ENCODE measurements around the gene PTK7. TPM values are rescaled to one million over a fixed set of nuclear protein-coding genes. Genes with fewer than 3 reads are reported as not detected.

Gene PTK7
- total RNA-seq, 1 experiment from 2014 or later = 66.0 TPM

GRCh38 chr6:43052225-43052841, 23.8 kb upstream of the PTK7 start:
- Mint-ChIP-seq H3K4me3 (ENCODE audit: low read depth, unreplicated experiment) (peak overlapping the region; percentile 97), H3K4me1 (ENCODE audit: low read depth, unreplicated experiment) (peaks cover 13% of the 10 kb centered on the region), H3K27ac (ENCODE audit: unreplicated experiment) (peak overlapping the region; percentile 88), H3K9me3 (ENCODE audit: low read depth, unreplicated experiment) (no peaks in the 10 kb centered on the region), H3K36me3 (ENCODE audit: insufficient read depth, unreplicated experiment) (peaks cover 62% of the 10 kb centered on the region), H3K27me3 (ENCODE audit: unreplicated experiment) (no peaks in the 10 kb centered on the region)
- no peak for TF ChIP-seq CTCF (IDR thresholded peaks at IDR 0.05; ENCODE audit: unreplicated experiment)
- CTCF ChIA-PET = no interaction called here
- intact Hi-C loops (cut with micrococcal nuclease; ENCODE audit: unreplicated experiment) = no loop called here
- no TSS peak for BruUV-seq (replicated peaks)
- DNase-seq = no peak

GRCh38 chr6:43052842-43053544, 23.1 kb upstream of the PTK7 start:
- H3K27me3 Mint-ChIP-seq (ENCODE audit: unreplicated experiment) = no peaks in the 10 kb centered on the region
- H3K36me3 Mint-ChIP-seq (ENCODE audit: insufficient read depth, unreplicated experiment) = peaks cover 63% of the 10 kb centered on the region
- peak overlapping the region; percentile 88 for H3K27ac Mint-ChIP-seq (ENCODE audit: unreplicated experiment)
- CTCF ChIA-PET = interaction anchor here (0.6 to 1.0 kb wide), 5 partner anchors 39 to 374 kb away, joined by 3 to 5 read pairs (median 3); partner anchors contain the start of genes ABCC10, KLHDC3, MEA1 and PPP2R5D
- TF ChIP-seq CTCF (IDR thresholded peaks at IDR 0.05; ENCODE audit: unreplicated experiment) = no peak
- no peaks in the 10 kb centered on the region for H3K9me3 Mint-ChIP-seq (ENCODE audit: low read depth, unreplicated experiment)
- TSS peak; percentile 14 for BruUV-seq (replicated peaks)
- peak overlapping the region; percentile 97 for H3K4me3 Mint-ChIP-seq (ENCODE audit: low read depth, unreplicated experiment)
- intact Hi-C loops (cut with micrococcal nuclease; ENCODE audit: unreplicated experiment) = no loop called here
- peaks cover 14% of the 10 kb centered on the region for H3K4me1 Mint-ChIP-seq (ENCODE audit: low read depth, unreplicated experiment)
- DNase-seq = no peak

- H3K27ac Mint-ChIP-seq (ENCODE audit: unreplicated experiment) = peak within 1 kb of the TSS; percentile 88
- CTCF ChIA-PET = interaction anchor here (0.6 to 1.7 kb wide), 7 partner anchors 11 to 374 kb away, joined by 3 to 6 read pairs (median 4); partner anchors contain the start of genes ABCC10, KLHDC3, MEA1 and PPP2R5D
- H3K4me1 Mint-ChIP-seq (ENCODE audit: low read depth, unreplicated experiment) = peaks cover 21% of the 10 kb centered on the region
- no peak for TF ChIP-seq CTCF (IDR thresholded peaks at IDR 0.05; ENCODE audit: unreplicated experiment)
- peak within 1 kb of the TSS; percentile 97 for H3K4me3 Mint-ChIP-seq (ENCODE audit: low read depth, unreplicated experiment)
- no TSS peak for BruUV-seq (replicated peaks)
- H3K36me3 Mint-ChIP-seq (ENCODE audit: insufficient read depth, unreplicated experiment) = peaks cover 66% of the 10 kb centered on the region
- no peaks in the 10 kb centered on the region for H3K9me3 Mint-ChIP-seq (ENCODE audit: low read depth, unreplicated experiment)
- no peaks in the 10 kb centered on the region for H3K27me3 Mint-ChIP-seq (ENCODE audit: unreplicated experiment)
- intact Hi-C loops (cut with micrococcal nuclease; ENCODE audit: unreplicated experiment) = no loop called here
- DNase-seq = peak; percentile 98
These were observed 22.4 kb upstream of the PTK7 start, which contains the start of gene CUL7 for GRCh38 chr6:43053545-43054205. CUL7 (minus strand) TSS chr6:43053851; CDS start chr6:43052788, 1,063 bp downstream.

GRCh38 chr6:43054206-43054943, 21.7 kb upstream of the PTK7 start:
- no TSS peak for BruUV-seq (replicated peaks)
- peaks cover 66% of the 10 kb centered on the region for H3K36me3 Mint-ChIP-seq (ENCODE audit: insufficient read depth, unreplicated experiment)
- peak overlapping the region; percentile 88 for H3K27ac Mint-ChIP-seq (ENCODE audit: unreplicated experiment)
- H3K9me3 Mint-ChIP-seq (ENCODE audit: low read depth, unreplicated experiment) = no peaks in the 10 kb centered on the region
- H3K4me3 Mint-ChIP-seq (ENCODE audit: low read depth, unreplicated experiment) = peak overlapping the region; percentile 97
- DNase-seq = no peak
- intact Hi-C loops (cut with micrococcal nuclease; ENCODE audit: unreplicated experiment) = no loop called here
- TF ChIP-seq CTCF (IDR thresholded peaks at IDR 0.05; ENCODE audit: unreplicated experiment) = no peak
- CTCF ChIA-PET = interaction anchor here (0.6 to 1.7 kb wide), 6 partner anchors 11 to 245 kb away, joined by 3 to 6 read pairs (median 4); partner anchors contain the start of genes KLHDC3 and MEA1
- no peaks in the 10 kb centered on the region for H3K27me3 Mint-ChIP-seq (ENCODE audit: unreplicated experiment)
- H3K4me1 Mint-ChIP-seq (ENCODE audit: low read depth, unreplicated experiment) = peaks cover 22% of the 10 kb centered on the region

Measured in Calu3 (cell line).